ENCODE results near the gene ATP8A2.

Gene ATP8A2

GRCh38 chr13:25981060-25981459 is 609.3 kb downstream of the ATP8A2 start:
- no peak for DNase-seq

GRCh38 chr13:25982907-25983306 is 611.1 kb downstream of the ATP8A2 start:
- no peak for DNase-seq

DNA sequence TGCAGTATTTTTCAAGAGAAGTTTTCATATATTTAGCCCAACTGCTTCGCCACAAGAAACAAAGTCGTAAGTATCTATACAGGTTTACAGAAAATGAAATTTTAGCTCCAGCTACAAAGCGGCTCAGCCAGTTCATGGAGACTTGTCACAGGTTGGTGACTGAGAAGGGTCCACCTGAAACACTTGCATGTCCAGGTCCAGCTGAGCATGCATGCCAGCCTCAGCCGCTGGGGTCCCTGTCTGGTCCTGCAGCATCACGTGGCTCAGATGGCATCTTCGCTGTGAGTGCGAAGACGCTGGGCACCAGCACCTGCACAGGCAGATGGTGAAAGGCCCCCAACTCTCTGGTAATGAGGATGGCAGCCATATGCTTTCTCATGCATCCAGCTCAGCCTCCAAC is 616.2 kb downstream of the ATP8A2 start:
- no peak for DNase-seq

DNA sequence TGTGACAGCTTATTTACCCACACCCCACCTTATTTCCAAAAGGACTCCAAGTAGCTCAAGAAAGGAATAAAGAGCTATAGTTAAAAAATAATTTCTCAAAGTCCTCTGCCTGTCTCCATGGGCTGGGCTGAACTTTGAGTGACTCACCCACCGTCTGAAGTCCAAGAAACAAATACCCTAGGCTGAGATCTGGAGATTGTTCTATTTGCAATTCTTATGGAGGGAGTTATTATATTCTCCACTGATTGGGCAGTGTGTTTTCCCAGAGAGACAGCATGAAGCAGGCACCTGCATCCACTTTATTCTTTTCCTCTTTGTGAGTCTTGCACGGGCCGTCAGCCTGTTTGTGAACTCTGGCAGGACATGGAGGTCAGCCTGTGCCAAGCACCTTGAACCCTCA is 616.9 kb downstream of the ATP8A2 start:
- no peak for DNase-seq

DNA sequence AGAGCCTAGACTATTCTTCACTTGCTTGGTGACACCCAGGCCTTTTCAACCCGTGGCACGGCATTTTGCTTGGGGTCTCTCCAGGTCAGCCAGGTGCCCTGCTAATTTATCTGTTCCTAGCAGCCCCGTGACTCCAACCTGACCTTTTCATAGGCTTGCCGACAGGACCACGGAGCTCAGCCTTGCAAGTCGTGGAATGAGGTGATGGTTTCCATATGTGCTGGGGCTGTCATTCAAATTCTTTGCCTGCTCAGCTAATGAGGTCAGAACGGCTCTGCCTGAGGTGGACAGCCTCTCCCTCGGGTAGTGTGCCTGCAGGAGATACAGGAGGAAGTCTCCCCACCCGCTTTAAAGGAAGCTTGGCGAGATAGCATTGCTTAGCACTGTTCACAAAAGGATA is 619.0 kb downstream of the ATP8A2 start:
- DNase-seq: peak; percentile 51

DNA sequence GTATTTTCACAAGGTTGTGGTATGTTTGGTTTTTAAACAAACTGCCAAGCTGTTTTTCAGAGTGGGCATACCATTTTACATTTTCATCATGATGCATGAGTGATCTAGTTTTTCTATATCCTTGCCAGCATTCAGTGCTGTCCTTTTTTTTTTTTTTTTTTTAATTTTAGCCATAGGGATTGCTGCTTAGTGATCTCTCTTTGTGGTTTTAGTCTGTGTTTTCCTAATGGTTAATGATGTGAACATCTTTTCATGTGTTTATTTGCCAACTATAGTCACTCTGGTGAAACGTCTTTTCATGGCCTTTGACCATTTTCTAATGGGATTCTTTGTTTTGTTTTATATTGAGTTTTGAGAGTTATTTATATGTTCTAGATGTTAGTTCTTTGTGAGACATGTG is 620.3 kb downstream of the ATP8A2 start:
- DNase-seq: no peak

GRCh38 chr13:26007261-26008125 is 635.7 kb downstream of the ATP8A2 start:
- no peak for DNase-seq

DNA sequence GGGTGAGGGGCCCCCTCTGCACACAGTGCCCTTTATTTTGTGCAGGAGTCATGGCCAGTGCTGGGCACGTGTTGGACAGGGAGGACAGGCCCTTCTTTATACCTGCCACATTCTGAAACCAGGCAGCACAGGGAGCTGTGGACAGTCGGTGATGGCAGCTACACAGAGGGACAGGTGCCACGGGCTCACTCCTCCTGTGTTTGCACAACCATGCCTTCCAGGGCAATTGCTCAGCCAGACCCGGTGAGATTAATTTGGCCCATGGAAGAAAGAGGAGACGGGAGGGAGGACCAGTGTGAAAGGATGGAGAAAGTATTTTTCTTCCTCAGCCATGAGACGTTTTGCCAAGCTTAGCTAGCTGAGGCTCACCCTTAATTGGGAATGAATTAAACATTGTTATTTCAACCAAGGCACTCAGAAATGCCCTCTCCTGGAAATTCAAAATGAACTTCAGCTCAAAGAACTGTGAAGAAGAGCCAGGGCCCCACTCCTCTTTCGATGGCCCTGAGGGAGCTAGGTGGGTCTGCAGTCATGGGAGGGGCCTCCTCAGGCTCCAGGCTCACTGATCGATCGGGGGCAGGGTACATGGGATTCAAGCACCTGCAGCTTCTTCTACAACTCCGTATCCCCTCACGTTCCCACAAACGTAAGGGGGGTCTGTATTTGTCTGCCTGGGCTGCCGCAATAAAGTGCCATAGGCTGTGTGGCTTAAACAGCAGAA is 638.9 kb downstream of the ATP8A2 start:
- no peak for DNase-seq

- no peak for DNase-seq
These were observed 639.4 kb downstream of the ATP8A2 start for GRCh38 chr13:26011208-26011573.

DNA sequence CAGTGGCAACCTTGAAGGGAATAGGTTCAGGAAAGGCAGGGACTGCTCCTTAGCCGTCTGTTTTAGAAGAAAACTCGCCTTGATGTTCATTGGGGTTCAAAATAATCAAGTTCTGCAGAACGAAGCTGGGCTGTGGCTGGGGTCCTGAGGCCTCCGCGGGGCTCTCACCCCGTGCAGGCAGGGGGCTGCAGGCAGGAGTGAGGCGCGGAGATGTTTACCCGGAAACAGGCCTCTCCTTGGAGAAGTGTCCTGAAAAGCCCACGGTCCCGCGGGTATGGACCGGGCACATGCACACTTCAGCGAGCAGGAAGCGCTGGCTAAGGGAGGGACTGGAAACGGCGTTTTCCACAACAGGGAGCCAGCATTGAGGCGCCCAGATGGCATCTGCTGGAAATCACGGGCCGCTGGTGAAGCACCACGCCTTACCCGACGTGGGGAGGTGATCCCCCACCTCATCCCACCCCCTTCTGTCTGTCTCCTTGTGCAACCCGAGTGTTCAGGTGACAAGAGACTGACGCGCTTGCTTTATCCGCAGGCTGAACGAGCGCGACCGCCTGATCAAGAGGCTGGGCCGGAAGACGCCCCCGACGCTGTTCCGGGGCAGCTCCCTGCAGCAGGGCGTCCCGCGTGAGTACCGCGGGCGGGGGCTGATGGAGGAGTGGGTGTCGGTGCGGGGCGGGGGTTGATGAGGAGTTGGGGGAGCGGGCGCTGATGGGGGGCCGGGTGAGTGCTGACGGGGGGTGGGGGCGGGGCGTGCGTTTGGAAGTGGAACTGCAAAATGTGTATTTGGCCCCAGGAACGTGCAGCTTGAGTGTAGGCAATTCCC is 640.4 kb downstream of the ATP8A2 start:
- DNase-seq: peak; percentile 56

DNA sequence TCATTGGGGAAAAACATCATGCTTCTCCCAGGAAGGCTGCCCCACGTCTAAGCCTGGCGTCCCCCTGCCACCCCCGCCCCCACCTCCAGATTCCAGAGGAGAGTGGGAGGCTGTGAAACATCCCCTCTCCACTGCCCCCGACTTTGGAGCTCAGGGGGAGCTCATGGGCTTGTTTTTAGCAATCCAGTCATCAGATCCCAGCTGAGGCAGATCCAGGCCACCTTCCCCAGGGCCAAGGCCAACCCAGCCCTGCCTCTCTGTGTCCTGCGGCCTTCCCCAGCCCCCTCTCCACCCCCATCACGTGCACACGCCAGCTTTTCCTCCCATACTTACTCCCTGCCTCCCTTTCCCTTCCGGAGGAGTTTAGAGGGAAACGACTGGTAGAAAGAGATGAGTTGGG is 641.2 kb downstream of the ATP8A2 start:
- DNase-seq: no peak

GRCh38 chr13:26015271-26016125 is 643.7 kb downstream of the ATP8A2 start:
- DNase-seq: peak; percentile 51

DNA sequence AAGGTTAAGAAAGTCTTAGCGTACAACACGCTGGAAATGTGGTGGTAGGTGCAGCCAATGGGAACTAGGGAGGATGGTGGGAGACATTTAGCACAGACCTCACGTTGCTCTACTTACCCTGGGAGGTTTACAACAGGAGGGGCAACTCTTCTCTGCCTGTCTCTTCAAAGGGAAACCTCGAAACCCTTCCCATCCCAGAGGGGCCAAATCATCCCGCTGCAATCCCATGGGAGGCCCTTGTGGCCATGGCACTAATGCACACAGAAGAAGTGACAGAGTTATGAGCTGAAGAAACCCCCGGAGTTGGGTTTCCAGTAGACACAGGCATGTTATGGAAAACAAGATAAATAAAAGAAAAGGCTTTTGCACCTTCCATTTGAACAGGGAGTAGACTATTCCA is 644.4 kb downstream of the ATP8A2 start:
- DNase-seq: no peak

DNA sequence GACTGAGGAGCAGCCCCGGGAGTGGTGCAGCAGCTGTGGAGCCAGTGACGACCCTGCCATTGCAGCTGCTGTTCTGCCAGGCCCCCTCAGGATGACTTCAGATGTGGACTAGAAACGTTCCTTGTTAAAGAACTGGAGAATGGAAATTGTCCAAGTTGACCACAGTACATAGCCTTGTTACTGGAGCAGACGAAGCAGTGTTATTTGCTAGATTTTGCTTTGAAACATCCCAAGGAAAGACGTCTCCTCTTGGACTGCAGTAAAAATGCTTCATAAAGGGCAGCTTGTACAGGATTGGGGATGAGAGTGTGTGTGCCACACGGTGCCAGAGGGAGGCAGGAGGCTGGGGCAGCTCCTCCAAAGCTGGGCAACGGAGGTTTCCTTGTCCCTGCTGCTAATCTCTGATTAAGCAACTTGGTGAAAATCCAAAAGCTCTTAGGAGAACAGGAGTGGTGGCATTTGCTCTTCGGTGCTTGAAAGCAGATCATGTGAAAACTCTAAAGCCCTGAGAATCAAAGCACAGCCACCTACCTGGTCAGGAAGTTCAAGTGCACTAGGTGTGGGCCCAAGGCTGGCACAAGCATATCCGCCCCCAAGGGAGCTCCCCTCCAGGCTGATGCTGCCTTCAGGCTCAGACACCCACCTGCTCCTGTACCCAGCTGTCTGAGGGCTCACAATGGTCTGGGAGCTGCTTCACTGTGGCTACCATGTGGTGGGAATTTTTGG is 645.6 kb downstream of the ATP8A2 start:
- no peak for DNase-seq

DNA sequence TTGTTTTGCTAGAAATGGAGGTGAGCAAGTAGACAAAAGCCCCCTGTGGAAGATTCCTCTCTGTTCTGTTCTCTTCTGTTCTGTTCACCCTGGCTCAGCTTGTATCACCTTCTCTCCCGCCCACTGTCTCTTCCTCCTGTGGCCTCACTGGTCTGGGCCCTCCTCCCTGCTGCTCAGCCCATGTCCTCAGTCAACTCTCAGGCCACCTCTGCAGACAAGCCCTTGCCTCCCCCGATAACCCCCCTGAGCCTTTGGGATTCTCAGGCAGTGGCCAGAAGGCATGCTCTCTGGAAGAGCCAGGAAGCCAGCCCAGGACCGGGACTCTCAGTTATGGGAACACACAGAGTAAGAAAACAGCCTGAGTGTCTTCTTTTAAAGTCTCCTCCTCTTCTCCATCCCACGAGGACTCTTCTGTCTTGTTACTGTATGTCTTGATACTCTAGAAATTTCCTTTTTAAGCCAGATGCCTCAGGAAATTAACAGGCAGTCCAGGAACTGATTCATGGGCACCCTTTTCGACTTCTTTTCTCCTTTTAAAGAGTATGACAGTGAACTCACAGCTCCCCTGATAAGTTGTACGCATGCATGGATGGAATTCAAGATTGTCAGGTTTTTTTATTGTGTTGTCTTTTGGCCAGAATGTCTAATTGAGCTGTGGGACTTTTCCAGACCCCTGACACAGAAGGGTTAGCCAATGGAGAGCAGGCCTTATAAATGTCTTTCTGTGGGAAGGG is 646.3 kb downstream of the ATP8A2 start:
- DNase-seq: no peak

DNA sequence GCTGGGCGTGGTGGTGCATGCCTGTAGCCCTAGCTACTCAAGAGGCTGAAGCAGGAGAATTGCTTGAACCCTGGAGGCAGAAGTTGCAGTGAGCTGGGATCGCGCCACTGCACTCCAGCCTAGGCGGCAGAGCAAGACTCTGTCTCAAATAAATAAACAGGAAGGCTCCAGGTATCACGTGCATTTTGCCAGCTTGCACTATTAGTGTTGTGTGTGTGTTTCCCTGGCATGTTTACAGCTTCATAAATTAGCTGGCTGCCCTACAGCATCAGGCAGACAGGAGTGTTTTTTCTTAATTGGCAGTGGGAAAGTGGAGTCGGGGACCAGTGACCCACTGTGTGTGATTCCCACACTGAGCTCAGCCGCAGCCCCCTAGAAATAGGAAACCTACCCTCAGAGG is 647.5 kb downstream of the ATP8A2 start:
- no peak for DNase-seq

DNA sequence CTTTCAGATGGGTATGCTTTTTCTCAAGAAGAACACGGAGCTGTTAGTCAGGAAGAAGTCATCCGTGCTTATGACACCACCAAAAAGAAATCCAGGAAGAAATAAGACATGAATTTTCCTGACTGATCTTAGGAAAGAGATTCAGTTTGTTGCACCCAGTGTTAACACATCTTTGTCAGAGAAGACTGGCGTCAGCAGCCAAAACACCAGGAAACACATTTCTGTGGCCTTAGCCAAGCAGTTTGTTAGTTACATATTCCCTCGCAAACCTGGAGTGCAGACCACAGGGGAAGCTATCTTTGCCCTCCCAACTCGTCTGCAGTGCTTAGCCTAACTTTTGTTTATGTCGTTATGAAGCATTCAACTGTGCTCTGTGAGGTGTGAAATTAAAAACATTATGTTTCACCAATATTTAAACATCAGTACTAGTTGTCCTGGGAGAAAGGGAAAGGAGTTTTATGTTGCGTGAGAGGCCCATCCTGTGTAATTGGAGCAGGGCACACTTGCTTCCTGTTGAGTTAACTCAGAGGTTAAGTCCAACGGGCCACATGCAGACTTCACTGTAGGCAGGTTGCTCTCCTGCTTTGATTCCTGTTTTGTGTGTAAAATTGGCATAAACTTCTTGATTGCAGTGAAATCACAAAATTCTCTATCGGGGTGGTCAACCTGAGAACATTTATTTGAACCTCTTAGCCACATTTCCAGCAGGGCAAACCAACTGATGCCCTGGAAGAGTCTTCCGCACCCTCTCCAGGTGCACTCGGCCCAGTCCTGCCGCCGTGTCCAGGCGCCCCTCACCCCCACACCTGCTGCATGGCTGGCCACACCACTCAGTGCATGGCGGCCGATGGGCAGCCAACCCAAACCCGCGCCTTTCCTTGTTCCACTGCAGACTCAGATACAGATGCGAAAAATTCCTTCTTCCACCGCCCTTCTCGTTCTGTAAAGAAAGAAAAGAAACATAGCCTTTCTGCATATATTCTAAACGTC is 648.4 kb downstream of the ATP8A2 start:
- no peak for DNase-seq

DNA sequence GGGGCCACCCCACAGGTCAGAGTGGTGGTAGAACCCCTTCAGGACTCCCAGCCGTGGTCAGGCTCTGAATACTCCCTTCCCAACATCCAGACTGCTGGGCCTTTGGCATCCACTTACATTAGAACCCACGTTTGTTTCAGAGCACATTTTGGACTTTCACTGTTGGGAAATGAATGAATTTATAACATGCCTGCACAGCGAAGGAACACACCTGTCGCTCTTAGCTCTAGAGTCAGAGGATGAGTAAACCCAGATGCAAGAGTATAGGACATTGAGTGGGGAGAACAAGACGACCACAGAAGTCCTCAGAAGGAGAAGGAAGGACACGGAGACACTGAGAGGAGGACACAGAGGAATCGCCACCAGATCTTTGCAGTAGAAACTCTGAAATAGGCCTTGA is 649.1 kb downstream of the ATP8A2 start:
- no peak for DNase-seq

GRCh38 chr13:26021516-26021915 is 649.7 kb downstream of the ATP8A2 start:
- no peak for DNase-seq

DNA sequence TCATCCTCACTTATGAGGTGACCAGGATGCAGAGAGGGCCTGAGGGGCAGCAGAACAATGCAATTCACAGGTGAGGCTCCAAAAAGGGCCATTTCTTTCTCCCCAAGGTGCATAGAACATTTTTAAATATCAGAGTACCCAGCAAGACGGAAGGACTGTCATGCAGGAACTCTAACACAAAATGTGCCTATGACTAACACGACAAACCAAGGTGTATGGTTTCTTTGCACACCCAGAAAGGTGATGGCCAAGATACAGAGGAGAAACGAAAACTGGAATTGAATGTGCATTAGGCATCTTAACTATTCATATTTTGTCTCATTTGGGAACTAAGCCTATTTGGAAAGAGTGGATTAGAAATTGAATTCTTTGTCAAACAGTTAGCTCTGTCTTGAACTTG is 650.2 kb downstream of the ATP8A2 start:
- DNase-seq: no peak

Data from femur (tissue), 1 donor.